ENCODE results near the gene SOWAHD. TPM values are rescaled to one million over a fixed set of nuclear protein-coding genes. Genes with fewer than 3 reads are reported as not detected.
"Not testable (repeated sequence)": the region's sequence is repeated elsewhere in the genome, so short reads cannot be mapped to it uniquely, and the experiment has no call there.

Gene SOWAHD
- under 1 TPM; 0.16 to 0.75 (median 0.43) TPM for polyA plus RNA-seq (ENCODE audit: insufficient read length in 10 of 10)
- long read RNA-seq, donor 1, partial matches to known transcripts, result 6 of 7 reads
- long read RNA-seq, donor 1, other reads (novel, unspliced or antisense), result 0 of 7 reads
- long read RNA-seq, donor 2, partial matches to known transcripts, result 370 of 375 reads
- long read RNA-seq, donor 2, other reads (novel, unspliced or antisense), result 5 of 375 reads
- long read RNA-seq, donor 3, result 0 reads
- long read RNA-seq, donor 4, partial matches to known transcripts, result 327 of 327 reads
- long read RNA-seq, donor 4, other reads (novel, unspliced or antisense), result 0 of 327 reads
- long read RNA-seq, donor 5, result 0 reads
- long read RNA-seq, donor 6, result 0 reads
- long read RNA-seq, donor 7, partial matches to known transcripts, result 230 of 230 reads
- long read RNA-seq, donor 7, other reads (novel, unspliced or antisense), result 0 of 230 reads
- long read RNA-seq, donor 8, partial matches to known transcripts, result 0 of 2 reads
- long read RNA-seq, donor 8, other reads (novel, unspliced or antisense), result 0 of 2 reads
- long read RNA-seq, donor 9, result 0 reads

GRCh38 chrX:119757979-119758730, at the start of gene SOWAHD:
Gene SOWAHD (plus strand): TSS chrX:119758588. CDS start chrX:119758668, 80 bp downstream.
- DNase-seq, result peak in 1 of 3 donors; percentile 51

GRCh38 chrX:119708936-119709335, 49.5 kb upstream of the SOWAHD start:
- DNase-seq, result no peak

GRCh38 chrX:119709630-119710029, 48.8 kb upstream of the SOWAHD start:
- DNase-seq, result no peak

- DNase-seq, result no peak
Measured at GRCh38 chrX:119721487-119721886, 36.9 kb upstream of the SOWAHD start.

GRCh38 chrX:119721926-119722325, 36.5 kb upstream of the SOWAHD start:
- DNase-seq, result no peak

- DNase-seq, result no peak
Measured at GRCh38 chrX:119726900-119727555, 31.4 kb upstream of the SOWAHD start.

GRCh38 chrX:119728487-119728886, 29.9 kb upstream of the SOWAHD start:
- DNase-seq, result no peak

- peak; percentile 33 to 70 (median 58) for DNase-seq
Measured at GRCh38 chrX:119729408-119730201, 28.8 kb upstream of the SOWAHD start.

- DNase-seq, result no peak
Measured at GRCh38 chrX:119734897-119735339, 23.5 kb upstream of the SOWAHD start.

GRCh38 chrX:119735467-119735866, 22.9 kb upstream of the SOWAHD start:
- DNase-seq, result peak in 1 of 3 donors; percentile 23

- no peak for DNase-seq
Measured at GRCh38 chrX:119736206-119736764, 22.1 kb upstream of the SOWAHD start.

- DNase-seq, result no peak
Measured at GRCh38 chrX:119738742-119739141, 19.6 kb upstream of the SOWAHD start.

- DNase-seq, result no peak
Measured at GRCh38 chrX:119745283-119745848, 13.0 kb upstream of the SOWAHD start.

- not testable (repeated sequence) for DNase-seq
Measured at GRCh38 chrX:119750131-119750530, 8.3 kb upstream of the SOWAHD start.

GRCh38 chrX:119750751-119751150, 7.6 kb upstream of the SOWAHD start:
- not testable (repeated sequence) for DNase-seq

- DNase-seq, result no peak
Measured at GRCh38 chrX:119753001-119753400, 5.4 kb upstream of the SOWAHD start.

GRCh38 chrX:119753639-119754257, 4.6 kb upstream of the SOWAHD start:
- DNase-seq, result peak in 1 of 3 donors; percentile 32

- DNase-seq, result no peak
Measured at GRCh38 chrX:119755981-119756533, 2.3 kb upstream of the SOWAHD start.

- DNase-seq, result no peak
Measured at GRCh38 chrX:119756926-119757635, 1.3 kb upstream of the SOWAHD start.
